ENCODE data around the gene MTFP1.
A peak's percentile ranks its signal among the peaks of the same experiment; 100 is the strongest.
"Not testable (repeated sequence)": the region's sequence is repeated elsewhere in the genome, so short reads cannot be mapped to it uniquely, and the experiment has no call there.

MTFP1 gene

GRCh38 chr22:30402766-30403104 lies 22.8 kb upstream of the MTFP1 start:
- not testable (repeated sequence) for DNase-seq

DNA sequence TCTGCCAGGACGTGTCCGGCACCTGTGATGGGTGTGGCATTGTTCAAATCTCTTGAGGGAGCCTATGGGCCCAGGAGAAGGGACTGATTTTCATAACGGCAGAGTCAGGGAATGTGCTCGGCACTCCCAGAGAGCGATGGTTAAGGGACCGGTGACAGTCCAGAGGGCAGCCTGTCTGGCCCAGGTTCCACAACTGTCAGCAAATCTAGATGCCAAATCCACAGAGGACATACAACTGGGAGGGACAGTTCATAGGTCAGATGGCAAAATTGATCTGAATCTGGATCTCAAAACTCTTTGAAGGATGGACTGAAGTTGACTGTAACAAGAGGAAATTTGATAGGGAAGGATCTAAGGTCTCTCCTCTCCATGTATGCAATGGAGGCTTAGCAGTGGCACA lies 21.3 kb upstream of the MTFP1 start:
- DNase-seq: no peak

GRCh38 chr22:30405731-30406130 lies 19.8 kb upstream of the MTFP1 start:
- DNase-seq: no peak

GRCh38 chr22:30406400-30406799 lies 19.2 kb upstream of the MTFP1 start:
- DNase-seq: no peak

GRCh38 chr22:30408388-30409102 lies 17.0 kb upstream of the MTFP1 start:
- DNase-seq: no peak

- no peak for DNase-seq
These were observed 13.8 kb upstream of the MTFP1 start for GRCh38 chr22:30411780-30412179.

- DNase-seq: no peak
These were observed 12.6 kb upstream of the MTFP1 start for GRCh38 chr22:30413001-30413400.

GRCh38 chr22:30413745-30414524 lies 11.6 kb upstream of the MTFP1 start:
- no peak for DNase-seq

- DNase-seq: no peak
These were observed 11.0 kb upstream of the MTFP1 start for GRCh38 chr22:30414525-30415047.

DNA sequence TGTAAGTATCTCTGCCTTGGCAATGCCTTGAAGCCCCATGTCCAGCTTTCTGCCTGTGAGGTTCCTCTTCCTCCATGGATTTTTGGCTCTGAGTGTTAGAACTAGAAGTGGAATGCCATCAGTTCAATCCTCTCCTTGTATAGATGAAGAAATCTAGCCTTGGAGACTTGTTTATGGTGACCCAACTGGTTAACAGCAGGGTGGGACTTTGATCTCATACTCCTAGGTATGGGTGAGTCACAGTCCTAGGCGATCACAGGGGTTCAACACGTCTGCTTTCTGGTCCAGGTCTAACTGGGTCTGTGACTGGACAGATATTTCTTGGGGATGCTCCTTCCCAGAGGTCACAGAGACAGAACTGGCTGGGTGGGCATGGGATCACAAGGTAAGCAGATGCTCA lies 9.2 kb upstream of the MTFP1 start:
- no peak for DNase-seq

DNA sequence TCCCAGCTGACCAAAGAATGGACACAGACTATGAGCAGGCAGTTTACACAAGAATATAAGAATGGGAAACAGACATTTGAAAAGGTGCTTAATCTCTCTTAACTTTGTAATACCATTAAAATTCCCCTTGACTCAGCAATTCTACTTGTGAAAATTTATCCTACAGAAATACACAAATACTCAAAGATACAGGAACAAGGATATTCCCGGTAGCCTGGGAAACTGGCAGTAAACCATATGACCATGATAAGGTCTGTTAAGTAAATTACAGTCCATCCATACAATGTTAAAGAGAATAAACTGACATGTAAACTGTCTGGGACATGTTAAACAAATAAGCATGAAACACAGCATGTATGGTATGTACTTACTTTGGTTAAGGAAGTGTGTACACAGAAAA lies 8.7 kb upstream of the MTFP1 start:
- DNase-seq: no peak

- DNase-seq: no peak
These were observed 5.0 kb upstream of the MTFP1 start for GRCh38 chr22:30420347-30421125.

DNA sequence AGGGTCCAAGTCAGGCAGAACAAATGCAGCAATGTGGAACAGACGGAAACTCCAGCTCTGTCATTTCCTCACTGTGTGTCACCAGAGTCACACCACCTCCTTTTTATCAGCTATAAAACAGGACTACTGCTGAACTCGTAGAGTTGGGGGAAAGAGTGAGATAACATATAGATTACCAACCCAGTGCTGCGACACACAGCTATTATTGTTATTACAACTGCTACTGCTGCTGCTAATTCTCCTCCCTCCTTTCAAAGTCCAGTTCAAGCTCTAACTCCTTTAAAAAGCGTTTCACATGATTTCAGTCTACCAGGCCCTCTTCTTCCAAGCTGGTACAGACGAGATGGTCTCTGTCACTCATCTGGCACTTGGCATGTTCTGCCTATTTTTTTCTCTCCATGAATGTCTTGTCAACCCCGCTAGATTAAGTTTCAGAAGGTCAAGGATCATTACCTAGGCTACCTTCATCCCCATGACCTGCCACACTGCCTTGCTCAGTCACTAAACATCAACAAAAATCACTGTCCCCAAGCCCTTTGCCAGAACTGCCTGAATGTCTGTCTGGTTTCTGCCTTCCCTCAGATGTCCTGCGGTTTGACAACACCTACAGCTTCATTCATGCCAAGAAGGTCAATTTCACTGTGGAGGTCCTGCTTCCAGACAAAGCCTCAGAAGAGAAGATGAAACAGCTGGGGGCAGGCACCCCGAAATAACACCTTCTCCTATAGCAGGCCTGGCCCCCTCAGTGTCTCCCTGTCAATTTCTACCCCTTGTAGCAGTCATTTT lies 3.7 kb upstream of the MTFP1 start:
- no peak for DNase-seq

DNA sequence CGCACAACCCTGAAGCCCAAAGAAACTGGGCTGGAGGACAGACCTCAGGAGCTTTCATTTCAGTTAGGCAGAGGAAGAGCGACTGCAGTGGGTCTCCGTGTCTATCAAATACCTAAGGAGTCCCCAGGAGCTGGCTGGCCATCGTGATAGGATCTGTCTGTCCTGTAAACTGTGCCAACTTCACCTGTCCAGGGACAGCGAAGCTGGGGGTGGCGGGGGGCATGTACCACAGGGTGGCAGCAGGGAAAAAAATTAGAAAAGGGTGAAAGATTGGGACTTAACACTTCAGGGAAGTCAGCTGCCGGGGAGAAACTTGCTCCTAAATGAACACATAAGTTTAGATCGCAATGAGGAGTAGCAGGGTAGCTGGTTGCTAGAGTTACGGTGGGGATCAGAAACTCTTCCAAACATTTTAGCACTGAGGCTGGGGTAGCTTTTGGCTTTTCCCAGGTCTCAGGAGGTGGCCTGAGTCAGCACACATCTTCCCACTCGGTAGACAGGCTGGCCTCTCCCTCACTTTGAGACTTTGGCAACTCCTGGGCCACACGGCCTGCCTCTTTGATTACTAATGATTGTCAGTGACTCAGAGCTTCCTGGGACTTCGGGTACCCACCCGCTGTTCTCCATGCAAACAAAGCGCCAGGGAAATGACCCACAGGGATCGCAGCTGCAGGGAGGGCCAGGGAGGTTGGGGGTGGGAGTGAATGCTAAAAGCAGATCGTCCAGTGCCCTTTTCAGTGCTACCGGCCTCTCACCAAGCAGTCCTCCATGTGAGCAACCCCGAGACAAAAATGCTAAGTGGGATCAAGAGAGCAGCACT lies 2.9 kb upstream of the MTFP1 start:
- peak; percentile 24 for DNase-seq

GRCh38 chr22:30423301-30423958 lies 2.1 kb upstream of the MTFP1 start:
- DNase-seq: peak; percentile 56

- DNase-seq: peak; percentile 93
These were observed 1.5 kb upstream of the MTFP1 start for GRCh38 chr22:30423959-30424533.

GRCh38 chr22:30424534-30425326 lies 838 bp upstream of the MTFP1 start:
- no peak for DNase-seq

DNA sequence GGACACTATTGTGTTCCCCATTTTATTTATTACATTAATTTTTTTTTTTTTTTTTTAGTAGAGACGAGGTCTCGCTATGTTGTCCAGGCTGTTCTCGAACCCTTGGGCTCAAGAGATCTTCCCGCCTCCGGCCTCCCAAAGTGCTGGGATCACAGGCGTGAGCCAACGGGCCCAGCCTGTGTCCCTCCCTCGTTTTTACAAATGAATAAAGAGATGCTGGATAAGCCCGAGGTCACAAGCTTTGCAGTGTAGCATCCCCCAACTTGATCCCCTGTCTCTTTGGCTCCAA lies 297 bp upstream of the MTFP1 start:
- DNase-seq: no peak

DNA sequence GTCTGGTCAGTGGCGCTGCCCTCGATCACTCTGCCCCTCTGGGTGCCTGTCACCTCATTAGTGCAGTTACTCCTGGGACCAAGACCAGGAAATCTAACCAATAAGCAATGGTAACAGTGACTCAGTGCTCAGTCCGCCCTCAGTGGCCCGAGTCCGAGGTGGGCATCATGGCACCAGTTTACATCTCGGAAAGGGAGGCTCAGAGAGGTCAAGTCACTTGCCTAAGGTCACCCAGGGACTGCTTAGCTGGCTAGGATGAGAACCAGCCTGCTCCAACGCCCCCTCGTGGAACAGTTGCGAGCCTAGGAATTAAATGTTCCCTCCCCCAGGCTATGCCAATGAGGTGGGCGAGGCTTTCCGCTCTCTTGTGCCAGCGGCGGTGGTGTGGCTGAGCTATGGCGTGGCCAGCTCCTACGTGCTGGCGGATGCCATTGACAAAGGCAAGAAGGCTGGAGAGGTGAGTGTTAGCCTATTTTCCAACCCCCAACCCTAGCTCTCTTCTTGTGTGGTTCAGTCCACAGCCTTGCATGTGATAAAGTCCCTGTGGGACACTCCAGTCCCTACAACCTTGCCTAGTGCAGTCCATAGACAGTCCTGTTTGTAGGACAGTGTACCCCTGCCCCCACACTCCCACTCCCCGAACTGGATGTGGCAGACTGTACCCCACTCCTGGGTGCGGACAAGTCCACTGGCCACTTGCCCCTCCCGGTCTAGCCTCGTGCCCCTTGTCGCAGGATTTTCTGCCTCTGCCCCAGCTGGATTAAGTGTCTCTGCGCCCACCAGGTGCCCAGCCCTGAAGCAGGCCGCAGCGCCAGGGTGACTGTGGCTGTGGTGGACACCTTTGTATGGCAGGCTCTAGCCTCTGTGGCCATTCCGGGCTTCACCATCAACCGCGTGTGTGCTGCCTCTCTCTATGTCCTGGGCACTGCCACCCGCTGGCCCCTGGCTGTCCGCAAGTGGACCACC lies 1.1 kb downstream of the MTFP1 start:
- DNase-seq: peak; percentile 87

Data from stimulated activated CD4-positive, alpha-beta T cell treated with anti-CD3 and anti-CD28 coated beads, Interleukin-12 subunit alpha, Interleukin-12 subunit beta, amount 100 ng/mL, for 4 hours (primary cell).